A673 (cell line): ENCODE data around the gene SUV39H1.

Experiments used
- EZH2 ChIP-seq: fragments of 200-600 bp; sonication (generic); IDR thresholded peaks from 2 replicates; pipeline ENCODE4 v1.6.1; 2017; ENCODE audit warnings: borderline replicate concordance, low read depth, mild to moderate bottlenecking, mixed read lengths, antibody characterized with exemption, low read length; ENCODE audit not compliant: poor library complexity, severe bottlenecking
- TF ChIP-seq, protein P1 (sequence below): fragments of 300-800, 200-600 bp; sonication (generic); conservative IDR thresholded peaks from 2 replicates; pipeline ENCODE4 v1.5.1; 2017; ENCODE audit warnings: low read depth, mild to moderate bottlenecking, antibody characterized with exemption, low read length, moderate library complexity, mixed read lengths

GRCh38 chrX:48683411-48683982 is 13.0 kb upstream of the SUV39H1 start, which contains the start of gene WAS:
- TF ChIP-seq, protein P1, sequence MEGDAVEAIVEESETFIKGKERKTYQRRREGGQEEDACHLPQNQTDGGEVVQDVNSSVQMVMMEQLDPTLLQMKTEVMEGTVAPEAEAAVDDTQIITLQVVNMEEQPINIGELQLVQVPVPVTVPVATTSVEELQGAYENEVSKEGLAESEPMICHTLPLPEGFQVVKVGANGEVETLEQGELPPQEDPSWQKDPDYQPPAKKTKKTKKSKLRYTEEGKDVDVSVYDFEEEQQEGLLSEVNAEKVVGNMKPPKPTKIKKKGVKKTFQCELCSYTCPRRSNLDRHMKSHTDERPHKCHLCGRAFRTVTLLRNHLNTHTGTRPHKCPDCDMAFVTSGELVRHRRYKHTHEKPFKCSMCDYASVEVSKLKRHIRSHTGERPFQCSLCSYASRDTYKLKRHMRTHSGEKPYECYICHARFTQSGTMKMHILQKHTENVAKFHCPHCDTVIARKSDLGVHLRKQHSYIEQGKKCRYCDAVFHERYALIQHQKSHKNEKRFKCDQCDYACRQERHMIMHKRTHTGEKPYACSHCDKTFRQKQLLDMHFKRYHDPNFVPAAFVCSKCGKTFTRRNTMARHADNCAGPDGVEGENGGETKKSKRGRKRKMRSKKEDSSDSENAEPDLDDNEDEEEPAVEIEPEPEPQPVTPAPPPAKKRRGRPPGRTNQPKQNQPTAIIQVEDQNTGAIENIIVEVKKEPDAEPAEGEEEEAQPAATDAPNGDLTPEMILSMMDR = no peak
- TF ChIP-seq EZH2 = no peak
